Stomach (tissue), 4 donors: ENCODE results near the gene PRKCE.

Experiments used
- CTCF ChIP-seq, 7 experiments: fragments of 450-650 bp in 4 of 7; fragments of 200-600 bp in 3 of 7; sonication (generic) in 3 of 7; IDR thresholded peaks; one replicate each; pipeline ENCODE4 v1.5.1; 2016 to 2019; ENCODE audit warnings: antibody characterized with exemption in 7 of 7, control low read depth in 2 of 7, mild to moderate bottlenecking in 1 of 7
- EP300 ChIP-seq: sonication (generic); formaldehyde crosslinking; IDR thresholded peaks from one replicate; pipeline ENCODE4 v1.6.1; 2017; ENCODE audit warnings: antibody characterized with exemption
- POLR2AphosphoS5 ChIP-seq, 3 donors: sonication (generic); formaldehyde crosslinking; IDR thresholded peaks; one replicate each; pipeline ENCODE4 v1.6.1; 2016; ENCODE audit warnings: antibody characterized with exemption in 3 of 3

- no peak for TF ChIP-seq CTCF (IDR thresholded peaks at IDR 0.05)
- TF ChIP-seq EP300, result no peak
- no peak for TF ChIP-seq POLR2AphosphoS5 (IDR thresholded peaks at IDR 0.05)
Observed at GRCh38 chr2:45905632-45905958, 254.1 kb downstream of the PRKCE start.
